HG03097 (cell line): Measurements from ENCODE around the gene PRKAR1B.

Experiments used
- ATAC-seq: cut with Tn5 transposase; IDR thresholded peaks from one replicate; pipeline ENCODE4 v1.9.1; 2021; ENCODE audit not compliant: unreplicated experiment, low FRiP score

The PRKAR1B gene

DNA sequence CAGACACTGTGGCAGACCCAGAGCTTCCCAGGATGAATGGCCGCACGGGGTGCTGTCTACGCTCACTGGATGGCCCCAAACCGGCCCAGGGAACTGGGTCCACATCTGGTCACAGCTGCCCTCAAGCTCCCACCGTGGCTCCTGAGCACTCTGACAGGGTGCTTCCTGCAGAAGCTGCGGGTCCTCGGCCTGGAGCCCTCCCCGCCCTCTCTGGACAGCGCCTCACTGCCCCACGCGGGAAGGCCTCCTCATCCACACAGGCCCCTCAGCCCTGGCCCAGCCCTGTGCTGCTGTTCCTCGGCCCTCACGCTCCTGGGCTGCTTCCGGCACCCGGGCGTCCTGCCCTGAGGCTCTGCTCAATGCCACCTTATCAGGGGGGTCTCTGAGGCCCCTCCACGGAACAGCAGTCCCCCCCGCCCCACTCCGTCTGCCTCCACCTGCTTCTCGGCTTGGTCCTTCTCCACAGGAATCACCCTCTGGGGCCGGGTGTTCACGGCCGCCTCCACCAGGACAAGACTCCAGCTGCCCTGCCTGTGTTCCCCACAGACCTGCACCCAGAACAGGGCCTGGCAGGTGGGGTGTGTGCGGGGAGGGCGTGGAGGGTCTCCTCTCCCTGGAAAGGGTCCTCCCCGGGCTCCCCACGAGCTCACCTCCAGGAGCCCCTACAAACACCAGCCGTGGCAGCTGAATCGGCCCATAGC is 132.0 kb downstream of the PRKAR1B start:
- ATAC-seq: no peak

DNA sequence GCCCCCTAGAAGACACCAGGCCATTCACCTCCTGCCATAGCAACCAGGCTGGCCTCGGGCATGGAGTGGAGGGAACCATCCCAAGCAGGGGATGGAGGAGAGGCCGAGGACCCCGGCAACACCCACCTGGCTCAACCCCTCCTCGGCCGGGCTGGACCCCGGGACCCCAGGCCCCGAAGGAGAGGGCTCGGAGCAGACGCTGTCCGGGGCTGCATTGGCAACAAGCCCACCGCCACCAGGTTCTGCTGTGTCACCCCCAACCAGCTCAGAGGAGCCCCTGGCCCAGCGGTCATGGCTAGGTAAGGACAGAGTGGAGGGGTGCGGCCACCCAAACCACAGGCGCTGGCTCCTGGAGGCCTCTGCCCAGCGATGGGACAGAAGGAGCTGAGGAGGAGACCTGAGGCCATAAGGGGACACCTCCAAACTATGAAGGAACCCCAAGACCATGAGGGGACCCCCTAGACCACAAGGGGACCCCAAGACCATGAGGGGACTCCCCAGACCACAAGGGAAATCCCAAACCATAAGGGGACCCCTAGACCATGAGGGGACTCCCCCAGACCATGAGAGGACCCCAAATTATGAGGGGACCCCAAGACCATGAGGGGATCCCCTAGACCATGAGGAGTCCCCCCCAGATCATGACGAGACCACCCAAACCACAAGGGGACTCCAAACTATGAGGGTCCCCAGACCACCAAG is 132.7 kb downstream of the PRKAR1B start:
- no peak for ATAC-seq

DNA sequence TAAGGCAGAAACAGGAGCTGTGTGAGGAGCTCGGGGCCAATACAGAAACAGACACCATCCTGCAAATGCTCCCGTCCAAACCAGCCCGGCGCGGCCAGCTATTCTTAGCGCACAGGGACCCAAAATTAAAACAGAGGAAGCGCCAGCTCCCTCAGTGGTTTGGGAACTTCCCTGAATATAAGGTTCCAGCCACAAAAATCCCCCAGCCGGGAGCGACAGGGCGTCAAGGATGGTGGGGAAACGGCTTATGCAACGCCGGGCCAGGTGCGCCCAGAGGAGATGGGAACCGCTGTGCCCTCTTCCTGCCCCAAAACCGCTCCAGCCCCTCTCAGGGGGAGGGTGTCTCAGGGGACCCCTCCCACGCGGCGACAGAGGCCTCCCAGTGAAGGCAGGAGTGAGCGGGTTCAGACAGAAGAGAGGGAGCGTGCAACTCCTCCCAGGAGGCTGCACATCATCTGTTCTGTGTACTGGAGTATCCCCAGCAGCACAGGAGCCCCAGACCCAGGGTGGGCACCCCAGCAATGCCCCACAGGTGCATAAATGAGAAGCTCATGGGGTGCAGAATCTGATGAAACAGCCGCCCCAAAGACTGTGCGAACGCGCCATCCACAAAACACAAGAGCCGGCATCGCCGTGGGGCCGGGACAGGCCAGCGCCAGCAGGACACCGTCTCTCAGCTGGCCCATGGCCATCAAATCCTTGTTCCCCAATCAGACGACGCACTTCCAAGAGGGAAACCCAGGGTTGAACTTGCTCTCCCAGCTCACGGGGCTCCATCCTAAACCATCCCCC is 133.6 kb downstream of the PRKAR1B start:
- no peak for ATAC-seq

DNA sequence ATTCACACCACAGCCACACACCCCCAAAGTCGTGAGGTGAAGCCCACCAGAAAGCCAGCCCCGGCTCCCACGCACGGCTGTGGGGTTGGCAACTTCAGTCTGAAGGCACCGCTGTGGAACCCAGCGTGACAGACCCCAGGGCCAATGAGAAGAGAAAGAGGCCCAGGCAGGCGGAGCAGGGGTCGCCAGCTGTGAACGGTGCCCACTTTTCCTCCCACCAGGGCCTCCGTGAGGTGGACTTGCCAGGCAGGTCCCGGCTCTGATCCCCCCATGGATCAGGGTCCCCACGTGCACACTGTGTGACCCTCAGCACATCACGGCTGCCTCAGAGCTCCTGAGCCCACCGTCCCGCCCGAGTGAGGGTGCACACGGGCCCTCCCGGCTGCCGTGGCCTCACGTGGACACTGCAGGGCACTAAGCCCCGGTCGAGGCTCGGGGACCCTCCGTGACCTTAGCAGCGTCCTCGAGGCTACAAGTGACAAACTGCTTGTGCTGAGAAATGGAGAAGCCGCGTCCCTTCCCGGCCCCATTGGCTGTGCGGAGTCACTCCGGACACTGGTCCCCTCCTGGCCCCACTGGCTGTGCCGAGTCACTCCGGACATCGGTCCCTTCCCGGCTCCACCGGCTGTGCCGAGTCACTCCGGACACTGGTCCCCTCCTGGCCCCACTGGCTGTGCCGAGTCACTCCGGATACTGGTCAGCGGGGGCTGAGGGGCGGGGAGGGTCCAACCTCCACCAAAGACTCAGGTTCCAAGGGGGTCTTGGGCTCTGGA is 135.0 kb downstream of the PRKAR1B start:
- no peak for ATAC-seq

DNA sequence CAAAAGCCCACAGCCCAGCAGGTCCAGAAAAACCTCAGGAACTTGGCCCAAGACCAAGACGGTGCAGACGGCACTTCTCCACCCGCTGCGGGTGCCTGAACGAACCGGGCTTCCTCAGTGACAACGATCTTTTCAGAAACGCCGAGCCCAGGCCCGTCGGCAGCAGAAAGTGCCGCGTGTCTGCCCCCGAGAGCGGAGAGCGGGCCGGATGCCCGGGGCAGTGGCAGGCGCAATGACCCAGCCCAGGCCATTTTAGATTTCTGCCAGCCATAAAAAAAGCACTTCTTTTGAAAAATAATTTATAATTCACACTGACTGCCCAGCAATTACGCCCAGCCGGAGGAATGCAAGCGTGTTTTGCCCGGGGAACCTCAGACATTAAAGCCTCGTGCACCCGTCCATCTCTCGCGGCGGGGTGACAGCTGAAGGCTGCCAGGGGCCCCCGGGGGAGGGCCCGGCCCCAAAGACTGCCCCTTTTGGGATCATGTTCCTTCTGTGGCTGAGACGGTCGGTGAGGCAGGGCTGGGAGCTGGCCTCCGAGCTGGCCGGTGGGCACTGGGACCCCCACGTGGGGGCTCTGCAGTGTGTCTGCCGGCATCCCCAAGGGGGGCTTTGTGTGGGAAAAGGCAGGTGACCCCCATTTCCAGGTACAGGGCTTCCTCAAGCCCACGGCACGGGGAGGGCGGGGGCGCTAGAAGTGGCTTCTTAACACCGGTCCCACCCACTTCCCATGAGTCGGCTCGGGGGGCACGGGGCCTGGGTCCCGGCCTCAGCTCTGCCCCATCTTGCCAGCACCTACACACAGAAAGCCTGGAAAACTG is 136.1 kb downstream of the PRKAR1B start:
- no peak for ATAC-seq

DNA sequence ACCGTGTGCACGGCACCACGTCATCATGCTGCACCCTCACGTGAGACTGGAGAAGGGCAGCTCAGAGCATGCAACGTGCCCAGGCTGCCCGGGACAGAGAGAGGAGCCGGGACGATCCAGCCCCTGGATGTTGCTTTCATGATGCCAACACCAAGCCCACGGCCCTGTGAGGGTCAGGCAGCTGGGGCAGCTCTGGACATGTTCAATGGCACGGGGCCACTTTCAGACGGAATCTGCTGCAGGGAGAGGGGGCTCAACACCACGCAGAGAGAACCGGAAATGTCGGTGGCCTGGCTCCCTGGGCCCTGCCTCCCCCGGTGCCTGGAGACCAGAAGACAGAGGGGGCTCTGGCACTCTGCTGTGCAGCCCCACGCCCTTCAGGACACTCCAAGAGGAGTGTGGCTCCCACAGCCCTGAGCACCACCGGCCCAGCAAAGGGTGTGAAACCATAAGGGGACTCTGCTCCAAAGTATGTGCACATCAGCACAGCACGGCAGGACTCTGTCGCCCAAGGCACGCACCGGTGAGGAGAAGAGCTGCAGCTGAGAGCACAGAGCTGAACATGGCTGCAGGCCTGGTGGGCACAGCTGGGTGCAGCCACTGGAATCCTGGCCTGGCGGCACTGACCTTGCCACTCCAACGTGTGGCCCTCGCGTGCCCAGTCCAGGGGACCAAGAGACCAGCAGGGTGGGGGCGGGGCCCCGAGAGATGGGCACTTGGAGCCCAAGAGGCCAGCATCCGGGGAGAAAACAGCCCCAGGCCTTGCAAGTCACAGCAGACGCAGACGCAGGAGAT is 137.1 kb downstream of the PRKAR1B start:
- no peak for ATAC-seq

DNA sequence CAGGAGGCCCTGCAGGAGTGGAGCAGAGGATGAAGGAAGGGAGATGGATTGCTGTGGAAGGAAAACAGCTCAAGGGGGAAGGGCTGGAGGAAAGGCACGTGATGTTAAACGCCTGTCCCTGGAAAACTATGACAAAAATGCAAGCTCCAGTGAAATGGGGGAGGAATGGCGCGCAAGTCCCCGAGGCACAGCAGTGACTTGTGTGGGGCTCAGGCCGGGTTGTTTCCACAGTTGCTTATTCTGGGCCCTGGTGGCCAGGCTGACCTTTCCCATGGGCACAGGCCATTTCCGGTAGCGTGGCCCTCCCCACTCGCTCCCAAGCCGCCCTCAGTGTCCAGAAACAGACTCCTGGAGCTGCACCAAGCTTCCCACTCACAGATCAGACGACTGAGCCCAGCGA is 139.3 kb downstream of the PRKAR1B start:
- no peak for ATAC-seq

DNA sequence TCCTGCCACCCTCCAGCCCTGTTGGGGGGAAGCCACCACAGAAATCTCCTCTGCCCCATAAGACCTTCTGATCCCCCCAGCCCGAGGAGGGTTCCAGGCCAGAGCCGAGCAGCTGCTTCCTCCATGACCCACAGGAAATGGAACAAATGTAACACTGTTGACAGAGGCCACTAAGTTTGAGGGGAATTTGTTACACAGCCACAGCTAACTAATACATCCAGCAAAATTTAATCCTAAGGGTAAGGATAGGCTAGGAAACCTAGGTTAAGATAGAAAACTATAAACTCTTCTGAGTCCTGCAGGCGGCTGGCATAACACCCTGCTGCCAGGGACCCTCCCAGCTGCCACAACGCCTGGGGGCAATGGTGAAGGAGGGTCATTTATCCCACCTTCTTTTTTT is 140.6 kb downstream of the PRKAR1B start:
- ATAC-seq: no peak

DNA sequence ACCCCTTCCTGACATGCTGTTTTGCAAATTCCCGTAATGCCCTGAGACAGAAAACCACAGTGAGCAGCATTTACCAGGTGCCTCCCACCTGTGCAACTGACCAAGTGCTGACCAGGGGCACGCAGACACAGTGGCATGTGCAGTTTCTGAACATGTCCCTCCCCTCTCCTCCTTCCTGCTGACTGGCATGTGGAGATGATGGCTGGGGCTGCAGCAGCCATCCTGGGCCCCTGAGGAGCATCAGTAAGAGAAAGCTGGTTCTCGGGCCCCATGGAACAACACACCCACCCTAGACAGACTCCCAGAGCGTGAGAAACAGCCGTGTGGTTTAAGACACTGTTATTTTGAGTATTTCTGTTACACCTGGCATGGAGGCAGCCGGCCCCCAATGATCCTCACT is 141.2 kb downstream of the PRKAR1B start:
- ATAC-seq: no peak

DNA sequence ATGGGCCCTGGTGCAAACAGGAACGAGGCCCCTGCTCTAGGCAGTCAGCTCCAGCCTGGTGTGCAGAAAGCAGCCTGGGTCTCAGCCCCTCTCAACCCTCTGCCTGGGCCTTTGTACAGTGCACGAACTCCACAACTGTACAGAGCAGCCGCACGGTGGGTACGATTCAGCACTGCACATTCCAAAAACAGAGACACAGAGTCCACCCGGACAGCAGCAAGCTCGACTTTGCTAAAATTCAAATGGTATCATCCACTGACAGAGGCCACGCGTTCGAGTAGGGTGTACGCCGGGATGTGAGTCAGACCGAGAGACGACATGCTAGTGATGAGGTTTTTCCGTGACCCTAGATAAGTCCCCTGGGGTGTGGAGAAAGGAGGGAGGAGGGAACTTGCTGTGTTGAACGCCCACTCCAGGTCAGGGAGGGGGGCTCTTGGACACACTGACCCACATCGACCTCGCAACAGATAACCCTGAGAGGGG is 141.8 kb downstream of the PRKAR1B start:
- ATAC-seq: no peak

DNA sequence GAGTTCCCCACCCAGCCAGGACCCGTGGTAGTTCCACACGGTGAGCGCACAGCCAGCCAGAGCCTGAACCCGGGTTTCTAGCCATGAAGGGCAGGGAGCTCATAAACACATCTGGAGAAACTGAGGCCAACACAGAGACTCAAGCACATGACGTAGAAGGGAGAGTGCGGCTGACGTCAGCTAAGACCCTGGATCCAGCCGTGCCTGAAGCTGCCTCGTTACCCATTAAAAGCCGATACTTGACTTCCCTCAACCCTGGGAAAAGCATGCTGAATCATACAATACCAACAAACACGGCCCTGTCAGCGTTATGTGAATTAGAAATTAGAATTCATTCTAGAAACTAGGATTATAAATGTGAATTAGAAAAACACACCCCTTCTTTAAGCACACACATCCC is 142.3 kb downstream of the PRKAR1B start:
- ATAC-seq: no peak

DNA sequence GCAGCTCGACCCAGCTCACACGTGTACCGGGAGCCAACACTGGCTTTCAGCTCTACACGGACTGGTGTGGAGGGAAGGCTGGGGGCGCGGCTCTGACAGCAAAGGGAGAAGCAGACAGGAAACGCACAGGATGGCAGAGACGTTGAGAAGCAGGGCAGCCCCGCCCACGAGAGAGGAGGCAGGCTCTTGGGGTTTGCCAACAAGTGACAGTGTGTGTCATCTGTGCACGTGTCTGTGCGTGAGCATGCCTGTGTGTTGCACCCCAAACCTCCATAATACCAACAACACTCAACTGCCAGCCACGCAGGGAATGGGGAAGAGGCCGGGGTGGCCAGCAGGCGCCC is 143.0 kb downstream of the PRKAR1B start:
- no peak for ATAC-seq

DNA sequence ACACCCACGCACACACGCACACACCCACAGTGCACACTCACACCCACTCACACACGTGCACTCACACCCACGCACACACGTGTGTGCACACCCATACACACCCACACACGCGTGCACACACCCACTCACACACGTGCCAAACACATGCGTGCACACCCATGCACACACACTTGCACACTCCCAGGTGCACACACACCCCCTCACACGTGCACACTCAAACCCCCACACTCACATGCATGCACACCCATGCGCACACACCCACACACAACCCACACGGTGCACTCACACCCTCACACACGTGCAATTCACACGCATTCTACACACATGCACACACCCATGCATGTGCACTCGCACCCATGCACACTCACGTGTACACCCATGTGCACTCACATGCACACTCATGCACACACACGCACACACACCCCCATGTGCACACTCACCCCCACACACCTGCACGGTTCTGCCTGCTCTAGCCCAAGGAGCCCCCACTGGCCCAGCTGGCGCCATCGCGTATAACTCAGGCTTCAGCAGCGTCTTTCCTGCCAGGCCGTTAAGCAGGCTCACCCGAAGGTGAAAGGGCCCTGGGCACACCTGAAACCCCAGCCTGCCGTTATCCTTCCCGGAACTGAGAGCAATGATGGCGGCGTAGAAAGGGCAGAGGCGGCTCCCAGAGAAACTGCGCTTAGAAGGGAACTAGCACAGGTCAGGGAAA is 143.5 kb downstream of the PRKAR1B start:
- no peak for ATAC-seq

DNA sequence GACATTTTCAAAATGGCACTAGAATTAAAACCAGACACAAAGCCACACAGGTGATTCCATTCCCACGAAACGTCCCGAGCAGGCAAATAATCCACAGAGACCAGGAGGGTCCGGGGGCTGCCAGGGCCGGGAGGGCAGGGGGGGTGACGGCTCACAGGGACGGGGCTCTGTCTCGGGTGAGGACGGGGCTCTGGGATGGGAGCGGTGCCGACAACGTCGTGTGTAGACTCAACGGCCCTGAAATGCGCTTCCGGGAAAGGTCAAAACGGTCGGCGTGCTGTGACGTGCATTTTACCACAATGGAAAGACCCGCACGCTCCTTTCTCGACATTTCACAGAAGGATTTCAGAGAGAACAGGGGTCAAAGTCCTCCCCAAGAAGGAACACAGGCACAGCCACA is 144.2 kb downstream of the PRKAR1B start:
- ATAC-seq: no peak

DNA sequence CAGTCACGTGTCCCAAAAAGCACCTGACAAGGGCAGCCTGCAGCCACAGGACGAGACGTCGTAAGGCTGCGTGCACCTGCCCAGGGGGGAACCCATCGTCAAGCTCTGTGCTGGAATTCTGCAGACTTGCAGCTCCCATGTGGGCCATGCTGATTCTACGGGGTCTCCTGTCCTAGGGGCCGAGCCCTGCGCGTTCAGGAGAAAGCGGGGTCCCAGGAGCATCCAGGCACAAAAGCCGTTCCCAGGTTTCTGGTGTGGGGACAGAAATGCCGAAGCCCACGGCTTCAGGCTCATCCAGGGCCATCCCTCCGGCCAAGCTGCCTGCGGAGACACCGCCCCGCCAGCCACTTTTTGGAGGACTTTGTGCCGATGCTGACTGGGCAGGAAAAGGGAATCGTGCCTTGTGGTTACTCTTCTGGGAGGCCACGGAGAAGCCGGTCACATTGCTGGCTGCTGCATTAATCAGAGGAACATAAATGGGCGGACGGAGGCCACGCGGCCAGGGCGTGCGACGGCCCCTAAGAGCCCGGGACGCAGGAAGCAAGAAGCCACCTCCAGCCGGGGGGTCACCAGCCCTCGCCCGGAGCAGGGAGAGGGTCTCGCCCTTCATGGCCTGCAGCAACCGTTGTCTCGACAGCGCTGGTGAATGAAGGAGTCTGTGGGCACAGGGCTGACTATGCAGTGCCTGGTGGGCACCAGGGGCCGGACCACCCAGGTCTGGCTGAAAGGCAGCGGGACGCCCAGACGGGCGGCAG is 144.8 kb downstream of the PRKAR1B start:
- ATAC-seq: no peak

DNA sequence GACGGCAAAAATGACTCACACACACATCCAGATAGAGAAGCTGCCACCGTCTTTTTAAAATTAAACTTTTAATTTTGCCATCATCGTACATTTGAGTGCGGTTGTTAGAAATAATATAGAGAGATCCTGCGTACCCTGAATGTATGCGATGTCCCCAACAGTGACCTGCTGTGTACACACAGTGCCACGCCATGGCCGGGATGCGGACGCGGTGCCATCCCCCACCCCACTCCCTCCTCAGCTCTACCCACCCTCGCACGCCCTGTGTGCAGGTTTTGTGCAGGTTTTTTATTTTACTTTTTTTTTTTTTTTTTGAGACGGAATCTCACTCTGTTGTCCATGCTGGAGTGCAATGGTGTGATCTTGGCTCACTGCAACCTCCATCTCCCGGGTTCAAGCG is 148.7 kb downstream of the PRKAR1B start:
- ATAC-seq: no peak

DNA sequence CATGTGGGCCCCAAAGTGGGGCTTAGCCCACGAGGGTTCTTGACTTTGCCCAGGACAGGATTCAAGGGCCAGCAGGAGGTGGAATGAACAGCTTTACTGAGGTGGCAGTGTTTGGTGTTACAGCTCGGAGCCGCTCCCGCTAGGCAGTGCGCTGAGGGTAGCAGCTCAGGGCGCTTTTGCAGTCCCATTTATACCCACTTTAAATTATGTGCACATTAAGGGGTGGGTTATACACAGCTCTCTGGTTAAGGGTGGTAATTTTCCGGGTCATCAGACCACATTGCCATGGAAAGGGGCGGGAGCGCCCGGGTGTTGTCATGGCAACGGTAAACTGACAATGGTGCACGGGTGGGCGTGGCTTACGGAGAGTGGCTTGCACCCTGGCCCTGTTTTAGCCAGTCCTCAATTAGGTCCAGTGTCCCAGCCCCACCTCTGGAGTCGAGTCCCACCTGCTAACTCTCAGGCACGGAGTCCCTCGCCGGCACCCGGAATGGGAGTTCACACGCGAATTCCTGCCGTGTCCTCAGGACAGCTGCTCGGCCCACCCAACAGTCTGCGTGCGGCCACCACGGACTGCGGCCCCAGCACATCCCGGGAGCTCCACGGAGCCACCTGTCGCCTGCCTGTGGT is 149.2 kb downstream of the PRKAR1B start:
- ATAC-seq: no peak
